ENCODE data around the gene SKAP1. TPM values are rescaled to one million over a fixed set of nuclear protein-coding genes. Genes with fewer than 3 reads are reported as not detected.

SKAP1 gene
- total and polyA plus RNA-seq, 2 experiments from 2014 or later: 0.36 TPM; not detected in 1

GRCh38 chr17:48307255-48307654 is 122.8 kb downstream of the SKAP1 start:
- H3K4me1 ChIP-seq (ENCODE audit: low read depth): no peaks in the 10 kb centered on the region
- peaks cover 96% of the 10 kb centered on the region for H3K27me3 ChIP-seq
- TF ChIP-seq CTCF (IDR thresholded peaks at IDR 0.05; ENCODE audit: low read depth, low read length): no peak
- H3K27ac ChIP-seq: no peak overlapping the region
- no peak overlapping the region for H3K4me3 ChIP-seq
- no peak for DNase-seq (ENCODE audit: low read depth in 1 of 2, low spot score in 1 of 2)
- no peaks in the 10 kb centered on the region for H3K36me3 ChIP-seq
- H3K9me3 ChIP-seq (ENCODE audit: low read depth): no peaks in the 10 kb centered on the region

GRCh38 chr17:48301002-48301401 is 129.0 kb downstream of the SKAP1 start:
- TF ChIP-seq CTCF (IDR thresholded peaks at IDR 0.05; ENCODE audit: low read depth, low read length): no peak

GRCh38 chr17:48299760-48300159 is 130.3 kb downstream of the SKAP1 start:
- no peak overlapping the region for H3K27ac ChIP-seq
- peaks cover 80% of the 10 kb centered on the region for H3K27me3 ChIP-seq
- DNase-seq (ENCODE audit: low read depth in 1 of 2, low spot score in 1 of 2): no peak
- no peaks in the 10 kb centered on the region for H3K36me3 ChIP-seq
- no peak overlapping the region for H3K4me3 ChIP-seq
- H3K9me3 ChIP-seq (ENCODE audit: low read depth): no peaks in the 10 kb centered on the region
- TF ChIP-seq CTCF (IDR thresholded peaks at IDR 0.05; ENCODE audit: low read depth, low read length): no peak
- no peaks in the 10 kb centered on the region for H3K4me1 ChIP-seq (ENCODE audit: low read depth)

More at GRCh38 chr17:48301002-48301401, 129.0 kb downstream of the SKAP1 start:
- Histone ChIP-seq H3K27ac (no peak overlapping the region), H3K9me3 (ENCODE audit: low read depth) (no peaks in the 10 kb centered on the region), H3K27me3 (peaks cover 85% of the 10 kb centered on the region), H3K4me1 (ENCODE audit: low read depth) (no peaks in the 10 kb centered on the region), H3K36me3 (no peaks in the 10 kb centered on the region), H3K4me3 (no peak overlapping the region)
- DNase-seq (ENCODE audit: low read depth in 1 of 2, low spot score in 1 of 2): no peak

- H3K4me3 ChIP-seq: no peak overlapping the region
- peaks cover 75% of the 10 kb centered on the region for H3K27me3 ChIP-seq
- no peaks in the 10 kb centered on the region for H3K9me3 ChIP-seq (ENCODE audit: low read depth)
- no peaks in the 10 kb centered on the region for H3K4me1 ChIP-seq (ENCODE audit: low read depth)
- H3K36me3 ChIP-seq: no peaks in the 10 kb centered on the region
- DNase-seq (ENCODE audit: low read depth in 1 of 2, low spot score in 1 of 2): no peak
- H3K27ac ChIP-seq: no peak overlapping the region
- TF ChIP-seq CTCF (IDR thresholded peaks at IDR 0.05; ENCODE audit: low read depth, low read length): no peak
Measured at GRCh38 chr17:48297825-48298224, 132.2 kb downstream of the SKAP1 start.

- TF ChIP-seq CTCF (IDR thresholded peaks at IDR 0.05; ENCODE audit: low read depth, low read length): no peak
- H3K27me3 ChIP-seq: peaks cover 68% of the 10 kb centered on the region
- no peaks in the 10 kb centered on the region for H3K36me3 ChIP-seq
- DNase-seq (ENCODE audit: low read depth in 1 of 2, low spot score in 1 of 2): no peak
- H3K27ac ChIP-seq: no peak overlapping the region
- no peaks in the 10 kb centered on the region for H3K4me1 ChIP-seq (ENCODE audit: low read depth)
- no peaks in the 10 kb centered on the region for H3K9me3 ChIP-seq (ENCODE audit: low read depth)
- H3K4me3 ChIP-seq: no peak overlapping the region
Measured at GRCh38 chr17:48296453-48296852, 133.6 kb downstream of the SKAP1 start.

Measured in cardiac muscle cell (in vitro differentiated cells and primary cell).